Measurements from ENCODE around the gene EIF4G1.

The EIF4G1 gene

GRCh38 chr3:184305577-184305976, 8.8 kb upstream of the EIF4G1 start:
- no peak for DNase-seq (ENCODE audit: low read depth)

- DNase-seq (ENCODE audit: low read depth) = no peak
Observed at GRCh38 chr3:184306341-184306972, 7.9 kb upstream of the EIF4G1 start.

GRCh38 chr3:184307915-184308314, 6.5 kb upstream of the EIF4G1 start:
- DNase-seq (ENCODE audit: low read depth) = no peak

GRCh38 chr3:184308744-184309143, 5.7 kb upstream of the EIF4G1 start:
- DNase-seq (ENCODE audit: low read depth) = no peak

- DNase-seq (ENCODE audit: low read depth) = no peak
Observed at GRCh38 chr3:184311633-184312032, 2.8 kb upstream of the EIF4G1 start.

GRCh38 chr3:184314700-184315542, 515 bp downstream of the EIF4G1 start:
- DNase-seq (ENCODE audit: low read depth) = no peak

GRCh38 chr3:184315543-184315867, 1.1 kb downstream of the EIF4G1 start:
- no peak for DNase-seq (ENCODE audit: low read depth)

- no peak for DNase-seq (ENCODE audit: low read depth)
Observed at GRCh38 chr3:184315871-184316661, 1.7 kb downstream of the EIF4G1 start.

- DNase-seq (ENCODE audit: low read depth) = no peak
Observed at GRCh38 chr3:184316792-184317191, 2.4 kb downstream of the EIF4G1 start.

GRCh38 chr3:184317201-184317600, 2.8 kb downstream of the EIF4G1 start:
- no peak for DNase-seq (ENCODE audit: low read depth)

- DNase-seq (ENCODE audit: low read depth) = peak; percentile 88
Observed at GRCh38 chr3:184320104-184320445, 5.7 kb downstream of the EIF4G1 start.

- no peak for DNase-seq (ENCODE audit: low read depth)
Observed at GRCh38 chr3:184321666-184322065, 7.3 kb downstream of the EIF4G1 start.

GRCh38 chr3:184322731-184323487, 8.5 kb downstream of the EIF4G1 start:
- no peak for DNase-seq (ENCODE audit: low read depth)

- DNase-seq (ENCODE audit: low read depth) = no peak
Observed at GRCh38 chr3:184323696-184324095, 9.3 kb downstream of the EIF4G1 start.

- DNase-seq (ENCODE audit: low read depth) = no peak
Observed at GRCh38 chr3:184325269-184325668, 10.9 kb downstream of the EIF4G1 start.

- no peak for DNase-seq (ENCODE audit: low read depth)
Observed at GRCh38 chr3:184325715-184326369, 11.4 kb downstream of the EIF4G1 start.

GRCh38 chr3:184327171-184327570, 12.8 kb downstream of the EIF4G1 start:
- DNase-seq (ENCODE audit: low read depth) = no peak

GRCh38 chr3:184328516-184328915, 14.1 kb downstream of the EIF4G1 start:
- no peak for DNase-seq (ENCODE audit: low read depth)

GRCh38 chr3:184332370-184333090, 18.1 kb downstream of the EIF4G1 start:
- DNase-seq (ENCODE audit: low read depth) = peak; percentile 30

GRCh38 chr3:184333190-184333589, 18.8 kb downstream of the EIF4G1 start:
- DNase-seq (ENCODE audit: low read depth) = no peak

- DNase-seq (ENCODE audit: low read depth) = no peak
Observed at GRCh38 chr3:184333700-184334099, 19.3 kb downstream of the EIF4G1 start.
